Lower leg skin (tissue), 4 donors: ENCODE results near the gene ASIC3. TPM values are rescaled to one million over a fixed set of nuclear protein-coding genes. Genes with fewer than 3 reads are reported as not detected.
A peak's percentile ranks its signal among the peaks of the same experiment; 100 is the strongest.

ENCODE experiments used
- DNase-seq, 2 donors: peaks; one replicate each; pipeline ENCODE4 v3.0.0-alpha.2; 2019; ENCODE audit warnings: low spot score in 2 of 2
- H3K4me3 ChIP-seq: fragments of 200-600 bp; sonication (generic); 2 replicates; pipeline ENCODE4 v1.5.1; 2017; ENCODE audit warnings: mild to moderate bottlenecking, low read depth; ENCODE audit not compliant: poor library complexity, severe bottlenecking
- CTCF ChIP-seq, 3 donors: fragments of 450-650 bp; IDR thresholded peaks; one replicate each; pipeline ENCODE4 v1.5.1; 2016; ENCODE audit warnings: antibody characterized with exemption in 3 of 3, mild to moderate bottlenecking in 3 of 3, moderate library complexity in 2 of 3
- POLR2A ChIP-seq, 2 donors: fragments of 450-650 bp; IDR thresholded peaks; one replicate each; pipeline ENCODE4 v1.6.1; 2016 to 2017; ENCODE audit warnings: antibody characterized with exemption in 2 of 2, mild to moderate bottlenecking in 1 of 2, moderate library complexity in 1 of 2
- WGBS, 2 donors: methylation state at CpG; one replicate each; pipeline ENCODE4 v1.1.5; 2018; 5-methylcytosine and 5-hydroxymethylcytosine counted together
- intact Hi-C: fragments of 100-400 bp; cut with DNase I; formaldehyde crosslinking; loops from one replicate; pipeline ENCODE4 v1.15.0; 2023; ENCODE audit warnings: low total_unique reads
- total RNA-seq, 4 donors: library from RNA; depleted of rRNA; stranded (reverse); fragments of >200 nt; gene quantifications; one replicate each; pipeline ENCODE4 v1.1.0, GENCODE V29; 2016

The ASIC3 gene
- total RNA-seq, 4 donors from 2014 or later: 2.3 to 2.9 (median 2.5) TPM

- DNase-seq: no peak
- TF ChIP-seq CTCF (IDR thresholded peaks at IDR 0.05): no peak
- no peak for TF ChIP-seq POLR2A (IDR thresholded peaks at IDR 0.05)
- H3K4me3 ChIP-seq: no peak overlapping the region
- intact Hi-C loops: no loop called here
- WGBS, 2 donors: 86 to 88% methylated on average over 5 of the region's 5 CpGs
These were observed 32.4 kb upstream of the ASIC3 start for GRCh38 chr7:151015967-151016366.

- intact Hi-C loops: no loop called here
- no peak for DNase-seq
- WGBS, 2 donors: 83 to 90% methylated on average over 8 of the region's 8 CpGs
- TF ChIP-seq POLR2A (IDR thresholded peaks at IDR 0.05) (no peak), CTCF (IDR thresholded peaks at IDR 0.05) (no peak)
- H3K4me3 ChIP-seq: no peak overlapping the region
These were observed 31.8 kb upstream of the ASIC3 start for GRCh38 chr7:151016505-151016904.

GRCh38 chr7:151016942-151017341 is 31.4 kb upstream of the ASIC3 start:
- H3K4me3 ChIP-seq: no peak overlapping the region
- no peak for DNase-seq
- intact Hi-C loops: no loop called here
- TF ChIP-seq POLR2A (IDR thresholded peaks at IDR 0.05) (no peak), CTCF (IDR thresholded peaks at IDR 0.05) (no peak)
- WGBS, 2 donors: 87 to 92% methylated on average over 15 of the region's 15 CpGs

GRCh38 chr7:151017370-151017952 is 30.9 kb upstream of the ASIC3 start:
- 41 to 56% methylated on average over 12 to 13 of the region's 13 CpGs for WGBS, 2 donors
- DNase-seq: no peak
- no peak overlapping the region for H3K4me3 ChIP-seq
- TF ChIP-seq POLR2A (IDR thresholded peaks at IDR 0.05): no peak
- no peak for TF ChIP-seq CTCF (IDR thresholded peaks at IDR 0.05)
- intact Hi-C loops: no loop called here

- TF ChIP-seq CTCF (IDR thresholded peaks at IDR 0.05) (peak in 1 of 3 donors; percentile 37), POLR2A (IDR thresholded peaks at IDR 0.05) (no peak)
- 3 to 6% methylated on average over 28 to 34 of the region's 34 CpGs for WGBS, 2 donors
- intact Hi-C loops: no loop called here
- no peak overlapping the region for H3K4me3 ChIP-seq
- DNase-seq: peak in 1 of 2 donors; percentile 93
These were observed 30.3 kb upstream of the ASIC3 start for GRCh38 chr7:151017953-151018420.
